HepG2 (cell line): Measurements from ENCODE around the gene PTPA. TPM values are rescaled to one million over a fixed set of nuclear protein-coding genes. Genes with fewer than 3 reads are reported as not detected.

Experiments
- ATF4 ChIP-seq, 2 experiments: fragments of 450-650 bp in 1 of 2; sonication (generic) in 1 of 2; formaldehyde crosslinking; IDR thresholded peaks; 2 replicates each; pipeline versions ENCODE4 v1.5.0 to v1.8.0; 2020 to 2022; ENCODE audit warnings: mild to moderate bottlenecking in 1 of 2, missing genetic modification reagents in 1 of 2
- ATF5 ChIP-seq: sonication (generic); formaldehyde crosslinking; IDR thresholded peaks from 2 replicates; pipeline ENCODE4 v1.4.0; 2020; ENCODE audit warnings: mild to moderate bottlenecking, low read depth, missing genetic modification reagents
- ATM ChIP-seq: fragments of 450-650 bp; IDR thresholded peaks from 2 replicates; pipeline ENCODE4 v1.7.1; 2017; ENCODE audit warnings: mild to moderate bottlenecking, borderline replicate concordance
- BCLAF1 ChIP-seq: fragments of 450-650 bp; IDR thresholded peaks from 2 replicates; pipeline ENCODE4 v1.6.1; 2017; ENCODE audit warnings: mild to moderate bottlenecking
- E2F5 ChIP-seq: sonication (generic); formaldehyde crosslinking; conservative IDR thresholded peaks from 2 replicates; pipeline ENCODE4 v1.4.0; 2020; ENCODE audit warnings: missing genetic modification reagents
- FOXA1 ChIP-seq, 2 experiments: fragments of 450-650 bp in 1 of 2; sonication (generic) in 1 of 2; formaldehyde crosslinking in 1 of 2; IDR thresholded peaks; 2 replicates each; pipeline versions ENCODE4 v1.4.0 to v1.6.1; 2016 to 2020; ENCODE audit warnings: missing genetic modification reagents in 1 of 2
- FOXA3 ChIP-seq: IDR thresholded peaks from 2 replicates; pipeline ENCODE4 v1.6.1; 2016; ENCODE audit warnings: missing genetic modification reagents, missing compliant biosample characterization
- FOXO4 ChIP-seq: sonication (generic); formaldehyde crosslinking; conservative IDR thresholded peaks from 2 replicates; pipeline ENCODE4 v1.8.1; 2023; ENCODE audit warnings: missing genetic modification reagents
- HINFP ChIP-seq: sonication (generic); formaldehyde crosslinking; IDR thresholded peaks from 2 replicates; pipeline ENCODE4 v1.4.0; 2020; ENCODE audit warnings: low read depth, mild to moderate bottlenecking, missing genetic modification reagents
- HNRNPH1 ChIP-seq: fragments of 200-400 bp; formaldehyde crosslinking; optimal IDR thresholded peaks from 2 replicates; pipeline ENCODE3; 2017; ENCODE audit warnings: mild to moderate bottlenecking, low read depth, low read length
- HNRNPK ChIP-seq: fragments of 200-400 bp; formaldehyde crosslinking; IDR thresholded peaks from 2 replicates; pipeline ENCODE4 v1.6.1; 2018; ENCODE audit warnings: low read length, low read depth, moderate library complexity, mild to moderate bottlenecking; ENCODE audit not compliant: poor library complexity, severe bottlenecking
- MTF2 ChIP-seq: sonication (generic); formaldehyde crosslinking; IDR thresholded peaks from 2 replicates; pipeline ENCODE4 v1.5.0; 2020; ENCODE audit warnings: missing genetic modification reagents, borderline replicate concordance
- NFKB2 ChIP-seq: sonication (generic); formaldehyde crosslinking; IDR thresholded peaks from 2 replicates; pipeline ENCODE4 v1.4.0; 2020; ENCODE audit warnings: missing genetic modification reagents, borderline replicate concordance
- TMF1 ChIP-seq: sonication (generic); formaldehyde crosslinking; IDR thresholded peaks from 2 replicates; pipeline ENCODE4 v1.8.1; 2022; ENCODE audit warnings: low read depth, missing genetic modification reagents
- TSC22D2 ChIP-seq: sonication (generic); formaldehyde crosslinking; IDR thresholded peaks from 2 replicates; pipeline ENCODE4 v1.5.1; 2020; ENCODE audit warnings: missing genetic modification reagents, mild to moderate bottlenecking, borderline replicate concordance
- ZFP1 ChIP-seq: IDR thresholded peaks from 2 replicates; pipeline ENCODE4 v1.6.1; 2016
- ZNF562 ChIP-seq: sonication (generic); formaldehyde crosslinking; IDR thresholded peaks from 2 replicates; pipeline ENCODE4 v1.8.0; 2022; ENCODE audit warnings: missing genetic modification reagents, borderline replicate concordance
- ZNF709 ChIP-seq: sonication (generic); formaldehyde crosslinking; IDR thresholded peaks from 2 replicates; pipeline ENCODE4 v1.5.0; 2020; ENCODE audit warnings: mild to moderate bottlenecking, missing genetic modification reagents
- ZNF768 ChIP-seq: sonication (generic); formaldehyde crosslinking; IDR thresholded peaks from 2 replicates; pipeline ENCODE4 v1.4.0; 2020; ENCODE audit warnings: missing genetic modification reagents
- ZNF839 ChIP-seq: sonication (generic); formaldehyde crosslinking; IDR thresholded peaks from 2 replicates; pipeline ENCODE4 v1.4.0; 2020; ENCODE audit warnings: missing genetic modification reagents, mild to moderate bottlenecking, borderline replicate concordance
- ZNF850 ChIP-seq: sonication (generic); formaldehyde crosslinking; conservative IDR thresholded peaks from 2 replicates; pipeline ENCODE4 v1.9.0; 2021; ENCODE audit warnings: mild to moderate bottlenecking, missing genetic modification reagents
- ZNF879 ChIP-seq: sonication (generic); formaldehyde crosslinking; IDR thresholded peaks from 2 replicates; pipeline ENCODE4 v1.8.1; 2023; ENCODE audit warnings: missing genetic modification reagents
- polyA plus RNA-seq, 8 experiments: library from polyadenylated mRNA; depleted of rRNA in 3 of 8; stranded (reverse) in 7 of 8; unstranded in 1 of 8; fragments of >200 nt; fragmentation: Illumina TruSeq in 4 of 8; extraction: Trizol in 4 of 8; gene quantifications; 2 replicates each; pipeline versions ENCODE4 v1.2.1 to v1.2.3, GENCODE V29; 2011 to 2016; ENCODE audit warnings: low read depth in 4 of 8, missing spikeins in 1 of 8, mixed read lengths in 1 of 8; ENCODE audit not compliant: insufficient read depth in 1 of 8
- total RNA-seq, 5 experiments: library from RNA; depleted of rRNA; stranded (reverse); fragments of >200 nt; fragmentation: Illumina TruSeq; extraction: Trizol; gene quantifications; 2 replicates each; pipeline ENCODE4 v1.2.3, GENCODE V29; 2016; ENCODE audit warnings: low read depth in 1 of 5

Gene PTPA
- total and polyA plus RNA-seq, 2 of the 13 experiments (the other 11 are each of a cell fraction or from before 2014, with no cell fraction given): 79.3 to 105 TPM

- TF ChIP-seq BCLAF1: no peak
- TF ChIP-seq E2F5 (CRISPR knock-in tag): no peak
- TF ChIP-seq ZNF768: peak; percentile 52
- TF ChIP-seq ATF4 (CRISPR knock-in tag; IDR thresholded peaks at IDR 0.05): peak in 1 of 2 experiments; percentile 70; a peak in 1 of 4 replicates
- no peak for TF ChIP-seq FOXO4 (CRISPR knock-in tag)
- no peak for TF ChIP-seq TSC22D2 (CRISPR knock-in tag)
- no peak for TF ChIP-seq ZNF850
- TF ChIP-seq FOXA3 (CRISPR knock-in tag): peak; percentile 14; the same call in 1 of the 2 replicates
- TF ChIP-seq ZNF839 (CRISPR knock-in tag): no peak
- no peak for TF ChIP-seq MTF2 (CRISPR knock-in tag)
- TF ChIP-seq ZNF709: no peak
- no peak for TF ChIP-seq HINFP (CRISPR knock-in tag)
- TF ChIP-seq ZNF562: no peak
- TF ChIP-seq FOXA1 (IDR thresholded peaks at IDR 0.05): no peak
- no peak for TF ChIP-seq FOXA1 (CRISPR knock-in tag; IDR thresholded peaks at IDR 0.05)
- no peak for TF ChIP-seq TMF1 (CRISPR knock-in tag)
- TF ChIP-seq ZFP1 (CRISPR knock-in tag): no peak
- TF ChIP-seq ATF5 (CRISPR knock-in tag): no peak
- TF ChIP-seq NFKB2 (CRISPR knock-in tag): peak; percentile 69; the same call in 1 of the 2 replicates
- TF ChIP-seq ATM: no peak
- TF ChIP-seq HNRNPK: no peak
- TF ChIP-seq ZNF879 (CRISPR knock-in tag): no peak
- no peak for TF ChIP-seq HNRNPH1
Observed at GRCh38 chr9:129174102-129174723, 63.0 kb downstream of the PTPA start (continued).
